Kasumi-1 (cell line): ENCODE results near the gene GATC.
A peak's percentile ranks its signal among the peaks of the same experiment; 100 is the strongest.
"Not testable (repeated sequence)": the region's sequence is repeated elsewhere in the genome, so short reads cannot be mapped to it uniquely, and the experiment has no call there.

Experiments used
- DNase-seq, 2 experiments: peaks; one replicate each; lab custom pipeline; 2025; lab: John Stamatoyannopoulos, UW

Gene GATC

DNA sequence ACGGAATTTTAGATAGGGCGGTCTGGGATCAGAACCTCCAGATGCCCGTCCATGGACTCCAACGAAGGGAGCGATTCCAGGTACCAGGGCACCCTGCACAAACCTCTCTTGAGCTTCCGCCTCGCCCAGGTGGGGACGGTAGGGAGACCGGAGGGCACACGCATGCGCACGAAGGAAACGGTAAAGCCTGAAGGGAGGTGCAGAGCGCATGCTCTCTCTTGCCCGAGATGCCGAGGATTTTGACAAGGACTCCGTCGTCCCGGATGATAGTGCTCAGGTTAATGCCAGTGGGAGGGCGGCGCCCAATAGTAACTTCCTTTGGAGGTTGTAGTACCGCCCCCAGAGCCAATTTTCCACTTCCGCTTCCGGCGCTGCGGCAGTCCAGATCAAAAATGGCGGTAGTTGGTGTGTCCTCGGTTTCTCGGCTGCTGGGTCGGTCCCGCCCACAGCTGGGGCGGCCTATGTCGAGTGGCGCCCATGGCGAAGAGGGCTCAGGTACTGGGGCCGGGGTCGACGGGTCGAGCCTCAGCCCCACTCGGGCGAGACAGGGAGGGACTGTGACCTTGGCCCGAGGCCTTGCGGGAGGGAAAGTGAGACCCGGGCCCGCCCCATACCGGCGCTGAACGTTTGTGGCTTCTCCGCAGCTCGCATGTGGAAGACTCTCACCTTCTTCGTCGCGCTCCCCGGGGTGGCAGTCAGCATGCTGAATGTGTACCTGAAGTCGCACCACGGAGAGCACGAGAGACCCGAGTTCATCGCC is 8.3 kb upstream of the GATC start, which contains the start of gene COX6A1:
COX6A1 (plus strand) TSS at position 379 of the 760 bp plus-strand sequence; CDS start at position 393, 14 bp downstream.
- DNase-seq = peak; percentile 99

DNA sequence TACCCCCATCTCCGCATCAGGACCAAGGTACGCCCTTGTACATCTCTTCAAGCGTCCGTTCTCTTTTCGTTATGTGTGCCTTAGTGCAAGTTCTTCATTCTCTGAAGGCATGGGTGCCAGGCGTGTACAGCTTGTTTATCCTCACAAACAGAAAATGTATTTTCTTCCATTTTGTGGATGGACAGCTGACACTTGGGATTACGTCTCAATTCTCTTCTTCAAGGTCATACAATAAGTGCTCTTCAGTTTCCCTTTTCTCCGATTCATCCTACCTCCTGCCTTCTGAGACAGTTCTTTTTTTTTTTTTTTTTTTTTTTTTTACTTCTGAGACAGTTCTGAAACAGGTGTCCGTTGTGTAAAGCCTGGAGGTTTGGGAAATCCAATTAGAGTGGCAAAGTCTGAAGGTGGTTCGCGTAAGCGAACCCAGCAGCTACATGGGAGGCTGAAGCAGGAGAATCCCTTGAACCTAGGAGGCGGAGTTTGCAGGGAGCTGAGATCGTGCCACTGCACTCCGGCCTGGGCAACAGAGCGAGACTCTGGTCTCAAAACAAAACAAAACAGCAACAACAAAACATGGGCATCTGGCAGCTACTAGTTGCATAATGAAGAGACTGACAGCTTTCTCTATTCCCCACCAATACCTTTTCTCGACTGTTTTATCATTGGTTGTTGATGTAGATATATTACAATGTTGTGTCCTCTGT is 7.6 kb upstream of the GATC start:
- no peak for DNase-seq

DNA sequence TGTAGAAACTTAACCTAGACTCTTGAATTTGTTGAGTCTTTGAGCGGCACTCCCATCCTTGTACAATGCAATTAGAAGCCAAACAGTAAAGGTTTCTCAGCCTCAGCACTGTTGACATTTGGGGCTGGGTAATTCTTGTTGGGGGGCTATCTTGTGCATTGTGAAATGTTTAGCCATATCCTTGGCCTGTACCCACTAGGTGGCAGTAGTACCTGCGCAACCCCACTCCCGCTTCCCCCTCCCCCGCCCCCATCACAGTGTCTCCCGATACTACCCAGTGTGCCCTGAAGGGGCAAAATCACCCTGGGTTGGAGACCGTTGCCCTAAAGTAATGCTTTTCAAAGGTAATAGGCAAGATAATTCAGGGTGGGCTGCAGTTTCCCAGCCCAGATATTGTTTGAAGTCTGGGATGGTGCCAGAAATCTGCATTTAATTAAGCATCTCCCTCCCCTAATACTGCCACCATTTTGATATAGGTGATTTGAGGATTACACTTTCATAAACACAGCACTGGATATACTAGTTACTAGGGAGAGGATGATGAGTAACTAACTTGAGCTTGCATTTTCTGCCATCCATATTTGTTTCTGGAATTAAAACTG is 6.5 kb upstream of the GATC start:
- peak; percentile 68 to 71 for DNase-seq

DNA sequence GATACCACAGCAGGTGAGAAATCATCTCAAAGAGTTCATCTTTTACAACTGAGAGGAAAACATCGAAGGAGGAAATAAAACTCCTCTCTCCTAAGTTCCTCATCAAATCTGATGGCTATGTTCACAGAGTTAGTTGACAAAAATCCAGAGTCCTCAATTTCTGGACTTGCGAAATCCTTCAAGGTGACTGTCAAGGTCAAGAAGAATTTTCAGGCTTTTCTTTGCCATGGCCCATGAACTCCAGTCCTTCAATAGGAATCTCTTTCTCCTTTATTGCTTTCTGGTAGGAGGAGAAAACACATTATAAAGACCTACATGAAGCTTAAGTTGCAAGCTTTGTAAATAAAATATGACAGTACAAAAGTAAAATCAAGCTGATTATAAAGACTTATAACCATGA is 1.6 kb upstream of the GATC start:
- no peak for DNase-seq

DNA sequence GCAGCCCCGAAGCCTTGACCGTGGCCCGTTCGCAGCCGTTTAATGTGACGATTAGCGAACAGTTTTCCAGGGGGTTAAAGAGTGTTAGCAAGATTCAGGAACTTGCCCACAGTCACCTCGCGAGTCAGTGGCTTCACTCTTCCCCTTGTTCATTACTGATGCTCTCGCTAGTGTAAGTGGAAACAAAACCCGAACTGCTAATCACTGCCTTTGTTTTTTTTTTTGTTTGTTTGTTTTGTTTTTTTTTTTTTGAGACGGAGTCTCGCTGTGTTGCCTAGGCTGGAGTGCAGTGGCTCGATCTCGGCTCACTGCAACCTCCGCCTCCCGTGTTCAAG is 567 bp downstream of the GATC start:
- DNase-seq = not testable (repeated sequence)

DNA sequence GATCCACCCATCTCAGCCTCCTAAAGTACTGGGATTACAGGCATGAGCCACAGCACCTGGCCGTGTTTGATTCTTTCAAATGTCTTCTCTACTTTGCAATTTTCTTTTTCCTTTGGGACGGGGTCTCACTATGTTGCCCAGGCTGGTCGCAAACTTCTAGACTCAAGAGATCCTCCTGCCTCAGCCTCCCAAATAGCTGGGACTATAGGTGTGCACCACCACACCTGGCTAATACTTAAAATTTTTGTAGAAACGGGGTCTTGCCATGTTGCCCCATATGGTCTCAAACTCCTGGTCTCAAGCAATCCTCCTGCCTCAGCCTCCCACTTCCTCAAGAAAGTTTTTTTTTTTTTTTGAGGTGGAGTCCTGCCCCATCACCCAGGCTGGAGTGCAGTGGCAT is 1.7 kb downstream of the GATC start:
- DNase-seq = no peak

DNA sequence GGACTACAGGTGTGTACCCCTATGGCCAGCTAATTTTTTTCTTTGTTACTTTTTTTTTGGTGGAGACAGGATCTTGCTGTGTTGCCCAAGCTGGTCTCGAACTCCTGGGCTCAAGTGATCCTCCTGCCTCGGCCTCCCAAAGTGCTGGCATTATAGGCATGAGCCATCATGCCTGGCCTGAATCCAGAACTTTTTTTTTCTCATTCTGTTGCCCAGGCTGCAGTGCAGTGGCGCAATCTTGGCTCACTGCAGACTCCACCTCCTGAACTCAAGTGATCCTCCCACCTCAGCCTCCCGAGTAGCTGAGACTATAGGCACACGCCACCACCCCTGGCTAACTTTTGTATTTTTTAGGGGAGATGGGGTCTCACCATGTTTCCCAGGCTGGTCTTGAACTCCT is 6.3 kb downstream of the GATC start:
- not testable (repeated sequence) for DNase-seq

DNA sequence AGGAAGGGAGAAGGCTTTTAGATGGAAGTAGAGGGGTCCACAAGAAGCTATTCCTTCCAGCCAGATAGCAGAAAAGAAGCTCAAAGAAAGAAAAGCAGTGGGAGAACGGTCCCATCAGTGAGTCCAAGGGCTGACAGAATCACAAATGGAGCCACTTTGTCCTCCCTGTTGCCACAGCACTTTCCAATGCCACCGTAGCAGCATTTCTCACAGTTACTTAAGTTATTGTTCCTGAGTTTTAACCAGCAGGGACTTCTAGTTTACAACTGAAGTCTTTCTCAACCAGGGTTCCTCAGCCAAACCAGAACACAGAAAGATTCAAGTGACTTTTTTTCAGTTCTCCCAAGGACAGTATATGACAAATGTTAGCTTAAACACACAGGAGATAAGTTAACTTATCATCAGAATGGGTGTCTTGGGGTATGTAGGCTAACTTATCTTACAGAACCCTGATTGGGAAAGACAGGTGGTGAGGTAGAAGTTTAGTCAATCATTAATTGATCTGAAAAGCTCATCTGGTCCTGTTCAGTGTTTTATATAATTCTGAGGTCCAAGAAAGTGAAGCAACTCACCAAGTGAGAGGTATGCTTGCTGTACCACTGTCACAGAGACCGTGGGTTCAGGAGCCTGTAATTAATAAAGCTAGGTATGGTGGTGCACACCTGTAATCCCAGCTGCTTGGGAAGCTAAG is 7.0 kb downstream of the GATC start:
- no peak for DNase-seq

DNA sequence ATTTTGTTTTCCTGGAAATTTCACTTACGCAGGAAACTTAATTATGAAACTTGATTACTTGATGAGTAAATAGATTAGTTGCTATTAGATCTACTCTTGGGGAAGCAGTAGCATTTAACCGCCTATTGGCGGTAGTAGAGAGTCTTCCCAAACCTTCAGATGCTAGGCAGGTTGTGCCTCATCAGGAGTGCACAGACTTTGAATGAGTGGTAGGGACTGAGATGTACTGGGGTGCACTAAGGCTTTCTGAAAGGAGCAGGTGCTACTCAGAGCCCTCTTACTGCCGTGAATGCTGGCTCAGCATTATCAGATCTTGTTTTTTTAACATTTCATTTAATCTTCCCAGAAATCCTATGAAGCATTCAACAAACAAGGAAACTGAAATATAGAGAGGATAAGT is 7.7 kb downstream of the GATC start:
- DNase-seq = peak; percentile 77 to 80

DNA sequence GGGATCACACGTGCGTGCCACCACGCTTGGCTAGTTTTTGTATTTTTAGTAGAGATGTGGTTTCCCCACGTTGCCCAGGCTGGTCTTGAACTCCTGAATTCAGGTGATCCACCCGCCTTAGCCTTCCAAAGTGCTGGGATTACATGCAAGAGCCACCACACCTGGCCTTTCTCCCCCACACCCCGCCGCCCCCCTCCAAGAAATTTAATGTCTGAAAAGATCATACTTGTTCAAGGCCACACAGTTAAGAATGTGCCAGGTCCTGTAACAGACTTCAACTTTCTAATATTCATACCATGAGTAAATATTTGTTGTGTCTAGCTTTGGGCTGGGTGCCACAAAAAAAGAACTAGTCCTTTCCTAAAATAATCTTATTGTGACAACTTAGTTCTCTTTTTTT is 9.1 kb downstream of the GATC start:
- DNase-seq = no peak

DNA sequence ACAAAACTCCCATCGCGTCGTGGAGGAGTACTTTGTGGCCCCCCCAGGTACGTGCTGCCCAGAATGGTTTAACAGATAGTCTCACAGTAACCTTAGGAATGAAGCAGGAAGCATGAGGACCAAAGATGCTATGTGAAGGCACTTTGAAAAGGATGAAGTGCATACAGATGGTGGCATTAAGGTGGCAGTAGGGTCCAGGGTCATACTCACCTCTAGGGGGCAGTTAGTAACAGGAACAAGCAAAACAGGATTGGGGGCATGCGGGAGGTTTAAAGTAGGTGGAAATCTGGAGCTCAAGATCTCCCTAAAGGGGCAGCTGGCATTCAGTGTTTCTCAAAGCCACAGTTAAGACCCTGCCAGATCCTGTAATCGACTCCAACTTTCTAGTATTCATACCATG is 10.9 kb downstream of the GATC start:
- peak; percentile 55 to 61 for DNase-seq

DNA sequence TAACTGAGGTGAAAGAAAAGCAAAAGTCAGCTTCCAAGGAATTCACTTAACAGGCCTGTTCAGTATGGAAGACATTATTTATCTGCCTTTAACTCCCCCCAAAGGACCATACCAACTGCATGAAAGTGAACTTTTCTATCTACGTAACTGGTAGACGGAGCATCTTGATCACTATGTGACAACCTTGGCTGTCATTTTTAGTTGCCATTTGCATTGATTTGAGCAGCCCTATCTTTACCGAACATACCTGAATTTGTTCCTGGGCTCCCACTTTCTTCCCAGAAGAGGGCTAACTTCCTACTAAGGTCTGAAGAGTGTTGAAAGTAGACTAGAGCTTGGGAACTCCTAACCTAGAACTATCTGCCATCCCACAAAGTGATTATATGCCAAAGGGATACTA is 13.9 kb downstream of the GATC start:
- no peak for DNase-seq

DNA sequence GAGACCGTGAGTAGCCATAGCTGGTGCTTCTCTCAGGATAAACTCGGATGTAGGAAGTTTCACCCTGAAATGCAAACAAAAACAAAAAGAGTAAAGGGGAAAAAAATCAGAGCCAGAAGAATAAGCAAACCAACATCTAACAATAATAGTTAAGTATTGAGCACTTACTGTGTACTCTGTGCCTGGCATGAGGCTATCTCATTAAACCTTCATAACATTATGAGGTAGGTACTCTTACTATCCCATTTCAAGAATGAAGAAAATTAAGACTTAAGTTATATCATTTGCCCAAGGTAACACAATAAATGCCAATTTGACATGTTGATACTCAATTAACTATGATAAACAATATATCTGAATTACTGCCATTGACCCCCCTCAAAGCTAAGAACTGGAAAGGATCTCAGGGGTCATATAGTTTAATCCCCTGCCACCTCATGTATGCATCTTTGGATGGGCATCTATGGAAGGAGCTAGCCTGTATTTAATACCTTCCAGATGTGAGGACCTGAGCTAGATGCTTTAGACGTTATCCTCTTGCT is 15.9 kb downstream of the GATC start:
- no peak for DNase-seq

DNA sequence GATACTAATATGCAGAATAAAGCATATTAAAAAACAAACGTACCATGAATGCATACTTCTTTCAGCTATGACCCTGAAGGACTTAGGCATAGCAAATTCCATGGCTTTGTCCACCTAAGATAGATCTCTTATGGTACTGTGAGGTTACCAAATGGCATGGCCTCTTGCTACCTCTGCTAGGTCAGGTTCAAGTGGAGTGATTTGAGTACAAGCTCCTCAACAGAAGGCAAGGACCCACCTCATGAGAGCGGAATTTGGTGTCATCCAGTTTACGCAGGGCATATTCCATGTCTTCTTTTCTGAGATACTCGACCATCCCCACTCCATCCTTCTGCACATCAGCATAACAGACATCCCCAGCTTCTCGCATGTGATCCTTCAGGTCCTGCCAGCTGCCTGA is 17.5 kb downstream of the GATC start:
- DNase-seq = no peak

DNA sequence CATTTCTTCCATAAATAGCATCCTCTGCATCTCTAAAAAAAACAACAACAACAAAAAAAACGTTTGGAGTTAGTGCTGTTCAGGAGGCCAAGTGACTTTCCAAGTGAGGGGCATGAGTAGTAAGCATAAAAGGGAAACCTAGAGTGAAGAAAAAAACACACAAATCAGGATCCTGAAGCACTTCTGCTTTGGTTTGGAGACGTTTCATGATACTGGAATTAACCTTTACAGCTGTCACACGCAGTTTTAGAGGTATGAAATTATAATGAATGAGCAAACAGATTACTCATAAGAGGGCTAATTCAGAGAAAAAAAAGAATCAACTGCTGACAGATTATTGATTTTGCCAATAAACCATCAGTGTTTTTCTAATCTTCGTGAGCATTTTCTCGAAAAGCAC is 19.5 kb downstream of the GATC start:
- no peak for DNase-seq

DNA sequence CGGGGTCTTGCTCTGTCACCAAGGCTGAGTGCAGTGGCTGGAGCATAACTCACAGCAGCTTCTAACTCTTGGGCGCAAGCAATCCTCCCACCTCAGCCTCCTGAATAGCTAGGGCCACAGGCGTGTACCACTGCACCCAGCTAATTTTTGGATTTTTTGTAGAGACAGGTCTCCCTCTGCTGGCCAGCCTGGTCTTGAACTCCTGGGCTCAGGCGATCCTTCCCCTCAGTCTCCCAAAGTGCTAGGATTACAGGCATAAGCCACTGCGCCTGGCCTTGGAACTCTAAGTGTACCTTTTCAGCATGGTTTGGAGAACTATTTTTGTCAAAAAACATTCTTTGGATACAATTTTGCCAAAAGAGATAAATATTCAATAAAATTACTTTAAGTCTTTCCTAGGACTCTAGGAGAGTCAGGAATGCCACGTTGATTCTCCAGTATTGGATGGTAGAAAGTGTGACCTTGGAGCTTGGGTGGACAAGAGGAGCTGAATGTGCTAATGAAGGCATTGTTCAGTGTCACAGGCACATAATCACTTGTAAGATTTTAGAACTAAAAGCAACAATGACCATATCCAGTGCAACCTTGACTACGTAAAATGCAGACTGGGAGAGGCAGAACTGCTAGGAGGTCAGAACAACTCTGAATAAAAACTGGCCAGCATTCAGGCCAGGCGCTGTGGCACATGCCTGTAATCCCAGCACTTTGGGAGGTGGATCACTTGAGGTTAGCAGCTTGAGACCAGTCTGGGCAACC is 20.5 kb downstream of the GATC start:
- DNase-seq = peak; percentile 68 to 73

DNA sequence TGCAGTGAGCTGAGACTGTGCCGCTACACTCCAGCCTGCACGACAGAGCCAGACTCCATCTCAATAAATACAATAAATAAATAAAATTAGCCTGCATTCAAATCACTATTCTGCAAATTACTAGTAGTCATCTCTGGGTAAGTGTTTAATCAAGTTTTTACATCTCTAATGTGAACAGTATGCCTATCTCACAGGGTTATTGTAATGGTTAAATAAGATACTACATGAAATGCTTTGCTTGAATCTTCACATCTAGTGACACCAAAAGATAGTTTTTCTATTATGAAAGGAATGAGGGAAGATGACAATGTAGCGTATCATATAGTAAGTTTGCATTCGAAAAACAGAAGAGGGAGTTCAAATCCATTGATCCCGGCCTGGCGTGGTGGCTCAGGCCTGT is 21.2 kb downstream of the GATC start:
- no peak for DNase-seq

DNA sequence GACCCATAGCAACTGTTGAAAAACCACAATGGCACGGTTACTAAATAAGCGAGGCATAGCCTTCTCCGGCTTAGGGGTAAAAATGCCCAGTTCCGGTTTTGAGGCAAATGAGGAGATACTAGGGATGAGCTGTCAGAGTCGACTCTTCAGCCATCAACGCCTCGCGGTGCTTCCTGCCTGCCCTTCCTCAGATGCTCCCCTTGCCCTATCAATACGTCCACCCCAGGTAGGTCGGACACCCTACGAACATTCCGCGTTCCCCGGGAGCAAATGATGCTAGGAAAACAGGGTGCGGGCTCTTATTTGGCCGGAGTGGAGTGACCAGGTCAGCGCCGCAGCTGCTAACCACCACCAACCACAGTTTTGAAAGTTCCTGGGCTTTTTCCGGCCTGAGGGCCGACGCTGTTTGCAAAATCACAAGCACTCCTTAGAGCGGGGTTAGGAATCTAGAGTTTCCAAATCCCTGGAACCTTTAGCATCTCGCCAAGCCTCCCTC is 22.1 kb downstream of the GATC start:
- peak; percentile 44 to 49 for DNase-seq

DNA sequence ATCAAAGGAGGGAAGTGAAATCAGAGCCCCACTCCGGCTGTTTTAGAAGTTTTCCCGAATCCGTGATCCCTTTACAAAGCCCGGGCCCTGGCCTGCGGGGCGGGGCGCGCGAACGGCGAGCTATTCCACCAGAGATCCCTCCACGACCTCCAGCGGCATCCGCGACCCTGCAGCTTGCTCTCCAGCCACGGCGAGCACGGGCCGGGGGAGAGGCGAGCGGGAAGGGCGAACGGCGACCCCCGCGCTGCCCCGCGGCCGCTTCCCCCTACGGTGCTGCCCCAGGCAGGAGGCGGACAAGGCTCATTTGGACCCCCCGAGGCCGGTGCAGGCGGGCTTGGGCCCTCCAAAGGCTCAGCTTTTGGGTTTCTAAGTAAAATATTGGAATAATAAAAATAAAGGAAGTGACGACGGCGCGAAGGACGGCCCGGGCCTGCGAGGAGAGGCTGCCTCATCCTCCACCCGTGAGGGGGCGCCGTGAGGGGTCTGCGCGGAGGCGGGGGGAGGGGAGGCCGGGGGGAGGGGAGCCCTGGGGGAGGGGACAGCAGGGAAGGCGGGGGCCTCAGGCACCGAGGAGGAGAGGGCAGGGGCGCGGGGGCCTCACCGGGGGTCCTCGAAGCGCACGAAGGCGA is 22.7 kb downstream of the GATC start:
- DNase-seq = peak in 1 of 2 experiments; percentile 36

DNA sequence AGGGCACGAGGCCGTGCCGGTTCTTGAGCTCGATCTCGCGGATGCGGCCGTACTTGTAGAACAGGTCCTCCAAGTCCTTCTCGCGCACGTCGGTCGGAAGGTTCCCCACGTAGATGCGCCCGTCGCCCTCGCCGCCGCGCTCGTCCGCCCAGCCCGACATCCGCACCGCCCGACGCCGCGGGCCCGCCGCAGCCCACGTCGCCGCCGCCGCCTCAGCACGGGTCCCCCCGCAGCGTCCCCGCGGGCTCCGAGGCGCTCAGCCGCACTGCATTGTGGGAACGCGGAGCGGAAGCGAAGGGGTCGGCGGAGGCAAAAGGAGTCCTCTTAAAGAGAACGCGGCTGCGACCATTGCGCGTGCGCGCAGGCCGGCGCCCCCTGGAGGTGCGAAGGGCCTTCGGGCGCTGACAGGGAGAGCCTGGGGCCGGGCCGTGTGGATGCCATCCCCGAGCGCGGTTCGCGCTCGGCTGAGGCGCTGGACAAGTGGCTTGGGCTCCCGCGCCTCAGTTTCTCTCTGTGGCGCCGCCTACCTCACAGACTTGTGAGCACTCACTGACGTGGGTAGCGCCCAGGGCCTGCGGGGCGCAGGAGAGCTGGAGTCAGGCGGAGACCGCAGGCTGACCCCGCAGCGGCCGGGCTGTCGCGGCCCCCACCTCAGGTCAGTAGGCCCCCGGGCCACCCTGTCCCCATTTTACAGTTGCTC is 23.4 kb downstream of the GATC start, which contains the start of gene SRSF9:
SRSF9 (minus strand) TSS at position 299 of the 700 bp plus-strand sequence; CDS start at position 160, 139 bp downstream.
- peak; percentile 90 to 91 for DNase-seq
